ENCODE data around the gene PIGU.

PIGU gene

GRCh38 chr20:34536798-34537394 is 140.0 kb downstream of the PIGU start:
- H3K4me3 ChIP-seq (ENCODE audit: low read length), result no peak overlapping the region
- DNase-seq (ENCODE audit: low read depth), result no peak

GRCh38 chr20:34535857-34536256 is 141.0 kb downstream of the PIGU start:
- H3K4me3 ChIP-seq (ENCODE audit: low read length), result no peak overlapping the region
- DNase-seq (ENCODE audit: low read depth), result no peak
- no peak for TF ChIP-seq CTCF (conservative IDR thresholded peaks at IDR 0.05; ENCODE audit: low read depth, low read length)

More at GRCh38 chr20:34536798-34537394, 140.0 kb downstream of the PIGU start:
- peak; percentile 47 for TF ChIP-seq CTCF (conservative IDR thresholded peaks at IDR 0.05; ENCODE audit: low read depth, low read length)

- no peak for DNase-seq (ENCODE audit: low read depth)
- H3K4me3 ChIP-seq (ENCODE audit: low read length), result no peak overlapping the region
- no peak for TF ChIP-seq CTCF (conservative IDR thresholded peaks at IDR 0.05; ENCODE audit: low read depth, low read length)
Observed at GRCh38 chr20:34535301-34535840, 141.5 kb downstream of the PIGU start.

GRCh38 chr20:34534391-34535165 is 142.3 kb downstream of the PIGU start:
- DNase-seq (ENCODE audit: low read depth), result no peak
- H3K4me3 ChIP-seq (ENCODE audit: low read length), result no peak overlapping the region
- no peak for TF ChIP-seq CTCF (conservative IDR thresholded peaks at IDR 0.05; ENCODE audit: low read depth, low read length)

- no peak for TF ChIP-seq CTCF (conservative IDR thresholded peaks at IDR 0.05; ENCODE audit: low read depth, low read length)
- no peak overlapping the region for H3K4me3 ChIP-seq (ENCODE audit: low read length)
- no peak for DNase-seq (ENCODE audit: low read depth)
Observed at GRCh38 chr20:34532756-34533155, 144.1 kb downstream of the PIGU start.

GRCh38 chr20:34532320-34532719 is 144.6 kb downstream of the PIGU start:
- no peak for DNase-seq (ENCODE audit: low read depth)
- TF ChIP-seq CTCF (conservative IDR thresholded peaks at IDR 0.05; ENCODE audit: low read depth, low read length), result no peak
- H3K4me3 ChIP-seq (ENCODE audit: low read length), result no peak overlapping the region

Measured in retinal pigment epithelial cell (primary cell).